Activated T-helper 1 cell treated with Interleukin-2 at 50 U/mL for 16 hours (primary cell): ENCODE measurements around the gene MCCC1.
"Not testable (repeated sequence)": the region's sequence is repeated elsewhere in the genome, so short reads cannot be mapped to it uniquely, and the experiment has no call there.

ENCODE experiments used
- DNase-seq: peaks from one replicate; pipeline ENCODE4 v3.0.0-alpha.2; 2020; ENCODE audit warnings: low read depth

MCCC1 gene

DNA sequence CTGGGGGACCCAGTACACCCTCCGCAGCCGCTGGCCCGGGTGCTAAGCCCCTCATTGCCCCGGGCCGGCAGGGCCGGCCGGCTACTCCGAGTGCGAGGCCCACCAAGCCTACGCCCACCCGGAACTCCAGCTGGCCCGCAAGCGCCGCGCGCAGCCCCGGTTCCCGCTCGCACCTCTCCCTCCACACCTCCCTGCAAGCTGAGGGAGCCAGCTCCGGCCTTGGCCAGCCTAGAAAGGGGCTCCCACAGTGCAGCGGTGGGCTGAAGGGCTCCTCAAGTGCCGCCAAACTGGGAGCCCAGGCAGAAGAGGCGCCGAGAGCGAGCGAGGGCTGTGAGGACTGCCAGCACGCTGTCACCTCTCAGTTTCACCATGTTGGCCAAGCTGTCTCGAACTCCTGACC lies 4.7 kb upstream of the MCCC1 start:
- DNase-seq: not testable (repeated sequence)

DNA sequence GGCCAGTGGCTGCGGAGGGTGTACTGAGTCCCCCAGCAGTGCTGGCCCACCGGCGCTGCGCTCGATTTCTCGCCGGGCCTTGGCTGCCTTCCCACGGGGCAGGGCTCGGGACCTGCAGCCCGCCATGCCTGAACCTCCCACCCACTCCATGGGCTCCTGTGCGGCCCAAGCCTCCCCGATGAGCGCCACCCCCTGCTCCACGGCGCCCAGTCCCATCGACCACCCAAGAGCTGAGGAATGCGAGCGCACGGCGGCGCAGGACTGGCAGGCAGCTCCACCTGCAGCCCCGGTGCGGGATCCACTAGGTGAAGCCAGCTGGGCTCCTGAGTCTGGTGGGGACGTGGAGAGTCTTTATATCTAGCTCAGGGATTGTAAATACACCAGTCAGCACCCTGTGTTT lies 1.7 kb upstream of the MCCC1 start:
- DNase-seq: not testable (repeated sequence)

DNA sequence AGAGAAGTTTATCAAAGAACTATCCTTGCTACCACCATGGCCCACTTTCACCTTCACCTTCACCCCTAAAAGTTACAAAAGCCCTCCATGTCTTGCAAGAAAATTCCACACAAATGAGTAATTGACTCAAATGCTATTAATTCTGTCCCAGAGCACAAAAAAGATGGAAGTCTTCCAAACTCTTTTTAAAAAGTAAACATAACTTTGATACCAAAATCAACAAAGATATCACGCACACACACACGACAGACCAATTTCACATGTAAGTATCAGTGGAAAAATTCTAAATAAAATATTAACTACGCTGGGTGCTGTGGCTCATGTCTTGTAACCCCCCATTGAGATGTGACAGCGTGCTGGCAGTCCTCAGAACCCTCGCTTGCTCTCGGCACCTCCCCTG lies 1.1 kb upstream of the MCCC1 start:
- no peak for DNase-seq

DNA sequence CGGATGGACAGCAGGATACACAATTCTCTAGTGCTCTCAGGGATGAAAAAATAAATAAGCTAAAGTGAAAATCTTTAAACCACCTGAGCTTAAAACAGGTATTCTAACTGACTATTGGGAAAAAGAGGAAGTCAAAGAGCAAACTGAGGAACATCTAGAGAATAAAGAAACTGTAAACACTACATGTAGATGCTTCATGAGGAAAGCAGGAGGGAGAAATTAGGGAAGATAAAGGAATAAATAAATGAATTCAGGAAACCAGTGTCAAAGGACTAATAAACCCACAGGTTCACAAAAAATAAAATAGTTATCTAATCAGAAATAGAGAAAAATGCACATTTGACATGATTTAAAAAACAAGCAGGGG lies 525 bp upstream of the MCCC1 start:
- DNase-seq: no peak

DNA sequence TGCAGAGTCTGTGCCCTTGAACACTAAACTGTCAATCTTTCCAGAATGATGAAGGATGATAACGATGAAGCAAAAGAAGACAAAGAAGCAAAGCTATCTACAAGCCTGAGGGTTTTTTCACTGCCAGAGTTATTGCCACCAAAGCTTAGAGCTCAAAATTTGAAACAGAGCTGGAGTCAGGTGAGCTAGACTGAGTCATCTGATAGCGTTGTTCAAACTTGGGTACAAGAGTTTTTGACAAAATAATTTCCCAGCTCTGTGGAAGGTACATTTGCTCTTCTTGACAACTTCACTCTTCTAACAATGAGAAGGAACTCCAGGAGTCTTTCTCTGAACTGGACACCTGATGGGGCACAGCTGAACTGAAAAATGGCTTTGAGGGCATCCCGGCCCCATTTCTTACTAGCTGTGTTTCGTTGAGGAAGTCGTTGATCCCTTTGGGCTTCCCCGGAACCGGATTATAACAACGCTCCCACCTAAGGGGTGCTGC lies 715 bp downstream of the MCCC1 start:
- no peak for DNase-seq

DNA sequence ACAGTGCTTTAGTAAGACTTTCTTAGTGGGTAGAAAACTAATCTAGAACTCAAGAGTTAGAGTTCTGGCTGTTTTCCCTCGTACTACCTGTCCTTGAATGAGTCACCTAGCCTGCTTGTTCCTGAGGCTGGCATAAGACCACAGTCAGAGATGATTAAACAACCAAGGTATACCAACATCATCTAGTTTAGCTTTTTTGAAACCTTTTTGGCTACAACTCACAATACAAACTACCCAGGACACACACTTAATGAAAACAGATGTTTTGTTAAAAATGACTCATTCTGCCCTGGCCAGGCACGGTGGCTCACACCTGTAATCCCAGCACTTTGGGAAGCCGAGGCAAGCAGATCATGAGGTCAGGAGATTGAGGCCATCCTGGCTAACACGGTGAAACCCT lies 4.6 kb downstream of the MCCC1 start:
- DNase-seq: no peak

DNA sequence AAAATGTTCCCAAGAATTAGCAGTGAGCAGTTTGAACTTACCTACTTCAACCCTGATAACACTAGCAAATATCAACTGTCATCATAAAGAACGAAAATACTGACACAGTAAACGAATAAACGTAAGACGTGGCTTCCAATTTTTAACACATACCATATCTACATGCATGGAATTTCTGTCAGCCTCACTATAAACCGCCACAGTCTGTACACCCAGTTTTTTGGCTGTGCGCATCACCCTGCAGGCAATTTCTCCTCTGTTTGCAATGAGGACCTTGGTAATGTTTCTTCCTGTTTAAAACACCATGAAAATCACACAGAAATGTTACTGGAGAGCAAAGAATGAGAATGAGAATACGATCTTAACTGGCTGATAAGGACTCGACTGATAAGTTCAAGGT lies 7.0 kb downstream of the MCCC1 start:
- DNase-seq: no peak

DNA sequence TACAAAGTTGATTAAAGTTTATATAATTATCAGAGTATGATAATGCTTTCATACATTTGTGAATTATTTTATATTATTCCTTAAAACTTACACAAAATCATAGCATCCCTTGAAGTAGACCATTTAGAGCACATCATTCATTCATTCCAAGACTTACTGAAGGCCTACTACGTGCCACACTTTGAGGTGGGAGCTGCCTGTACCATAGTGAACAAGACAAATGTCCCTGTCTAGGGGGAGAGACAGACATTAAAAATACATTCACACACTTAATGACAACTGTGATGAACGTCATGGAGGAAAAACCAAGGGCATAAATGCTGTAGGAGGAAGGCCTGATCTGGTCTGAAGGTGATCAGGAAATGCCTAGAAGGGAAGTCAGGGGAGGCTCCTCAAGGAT lies 12.1 kb downstream of the MCCC1 start:
- DNase-seq: no peak

DNA sequence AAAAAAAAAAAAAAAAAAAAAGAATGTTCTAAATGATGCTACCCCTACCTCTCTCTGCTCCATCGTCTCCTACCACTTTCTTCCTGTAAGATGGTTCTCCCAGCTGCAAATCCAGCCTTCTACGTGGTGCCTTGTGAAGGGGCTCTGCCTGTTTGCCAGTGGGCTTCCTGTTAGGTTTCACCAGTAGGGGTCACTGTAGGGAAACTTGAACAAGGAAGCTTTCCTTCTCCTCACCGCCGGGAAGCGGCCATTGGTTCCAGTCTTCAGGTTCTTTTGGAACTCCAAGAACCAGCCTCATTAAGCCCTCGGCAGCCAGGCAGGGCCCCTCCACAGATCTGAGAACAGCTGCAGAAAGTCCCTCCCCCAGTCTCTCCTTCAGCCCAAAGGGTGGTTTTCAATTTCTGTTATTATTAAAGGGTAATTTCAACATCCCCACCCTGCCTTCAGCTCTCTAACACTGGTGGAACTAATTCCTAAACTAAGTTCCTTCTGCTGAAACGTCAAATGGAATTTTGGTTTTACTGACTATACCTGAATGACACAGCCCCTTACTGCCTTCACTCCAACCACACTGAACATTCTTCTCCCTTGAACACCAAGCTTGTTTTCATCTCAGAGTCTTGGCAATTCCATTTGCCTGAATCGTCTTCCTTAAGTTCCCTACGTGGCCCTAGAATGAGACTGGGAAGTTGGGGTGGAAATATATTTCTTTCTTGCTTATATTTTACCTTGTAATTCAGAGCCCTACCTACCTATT lies 13.5 kb downstream of the MCCC1 start:
- no peak for DNase-seq

DNA sequence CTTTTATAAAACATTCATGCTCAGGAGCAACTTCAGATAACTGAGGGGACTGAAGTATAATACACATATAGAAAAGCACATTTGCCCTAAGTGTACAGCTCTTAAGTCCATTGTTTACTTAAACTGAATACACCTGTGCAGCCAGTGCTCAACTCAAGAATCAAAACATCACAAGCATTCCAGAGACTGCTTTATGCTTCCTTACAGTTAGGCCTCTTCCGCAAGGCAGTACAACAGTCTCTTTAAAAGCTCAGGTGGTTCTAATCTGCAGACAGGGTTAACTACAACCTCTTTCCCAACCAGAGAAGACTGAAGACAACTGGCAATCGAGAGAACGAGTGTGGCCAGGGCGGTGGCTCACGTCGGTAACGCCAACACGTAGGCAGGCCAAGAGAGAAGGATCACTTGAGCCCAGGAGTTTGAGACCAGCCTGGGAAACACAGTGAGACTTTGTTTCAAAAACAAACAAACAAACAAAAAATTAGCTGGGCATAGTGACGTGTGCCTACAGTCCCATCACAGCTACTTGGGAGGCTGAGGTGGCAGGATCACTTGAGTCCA lies 16.9 kb downstream of the MCCC1 start:
- DNase-seq: no peak

DNA sequence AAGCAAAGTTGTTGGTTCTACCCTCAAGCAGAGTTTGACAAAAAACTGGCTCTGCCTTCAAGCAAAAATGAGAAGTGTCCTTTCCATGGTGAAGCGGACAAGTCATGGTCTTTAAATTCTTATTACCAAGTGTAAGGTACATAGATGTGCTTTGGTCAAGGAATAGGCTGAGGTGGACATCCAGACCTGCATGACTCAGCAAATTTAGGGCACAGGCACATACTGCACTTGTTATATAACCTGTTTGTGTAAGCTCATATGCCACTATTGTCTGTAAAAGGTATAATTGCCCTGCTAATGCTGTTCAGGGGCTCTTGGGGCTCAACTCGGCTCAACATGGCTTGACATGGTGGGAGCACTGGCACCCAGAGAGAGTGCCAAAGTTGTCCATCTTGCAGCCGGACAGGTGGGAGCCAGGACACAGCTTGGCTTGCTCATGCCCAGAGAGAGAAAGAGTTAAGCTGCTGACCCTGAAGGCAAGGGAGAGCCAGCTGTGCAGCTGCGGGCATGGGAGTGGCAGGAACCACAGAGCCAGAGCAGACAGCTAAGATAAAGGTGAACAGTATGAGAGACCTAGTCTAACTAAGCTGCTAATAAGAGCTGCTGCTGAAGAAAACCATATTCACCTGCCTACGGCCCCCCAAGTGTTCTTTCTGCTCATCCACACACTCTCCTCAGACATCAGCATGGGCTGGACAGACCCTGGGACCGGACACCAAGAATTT lies 17.7 kb downstream of the MCCC1 start:
- no peak for DNase-seq

DNA sequence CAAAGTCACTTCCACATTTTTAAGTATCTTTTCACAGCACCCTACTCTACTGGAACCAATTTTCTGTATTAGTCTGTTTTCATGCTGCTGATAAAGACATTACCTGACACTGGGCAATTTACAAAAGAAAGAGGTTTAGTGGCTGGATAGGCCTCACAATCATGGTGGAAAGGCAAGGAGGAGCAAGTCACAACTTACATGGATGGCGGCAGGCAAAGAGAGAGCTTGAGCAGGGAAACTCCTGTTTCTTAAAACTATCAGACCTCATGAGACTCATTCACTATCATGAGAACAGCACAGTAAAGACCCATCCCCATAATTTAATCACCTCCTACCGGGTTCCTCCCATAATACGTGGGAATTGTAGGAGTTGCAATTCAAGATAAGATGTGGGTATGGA lies 18.7 kb downstream of the MCCC1 start:
- no peak for DNase-seq

DNA sequence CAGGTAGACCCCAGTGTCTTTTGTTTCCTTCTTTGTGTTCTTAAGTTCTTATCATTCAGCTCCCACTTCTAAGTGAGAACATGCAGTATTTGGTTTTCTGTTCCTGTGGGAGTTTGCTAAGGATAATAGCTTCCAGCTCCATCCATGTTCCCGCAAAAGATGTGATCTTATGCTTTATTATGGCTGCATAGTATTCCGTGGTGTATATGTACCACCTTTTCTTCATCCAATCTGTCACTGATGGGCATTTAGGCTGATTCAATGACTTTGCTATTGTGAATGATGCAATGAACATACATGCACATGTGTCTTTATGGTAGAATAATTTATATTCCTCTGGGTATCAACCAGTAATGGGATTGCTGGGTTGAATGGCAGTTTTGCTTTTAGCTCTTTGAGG lies 24.4 kb downstream of the MCCC1 start:
- DNase-seq: no peak

DNA sequence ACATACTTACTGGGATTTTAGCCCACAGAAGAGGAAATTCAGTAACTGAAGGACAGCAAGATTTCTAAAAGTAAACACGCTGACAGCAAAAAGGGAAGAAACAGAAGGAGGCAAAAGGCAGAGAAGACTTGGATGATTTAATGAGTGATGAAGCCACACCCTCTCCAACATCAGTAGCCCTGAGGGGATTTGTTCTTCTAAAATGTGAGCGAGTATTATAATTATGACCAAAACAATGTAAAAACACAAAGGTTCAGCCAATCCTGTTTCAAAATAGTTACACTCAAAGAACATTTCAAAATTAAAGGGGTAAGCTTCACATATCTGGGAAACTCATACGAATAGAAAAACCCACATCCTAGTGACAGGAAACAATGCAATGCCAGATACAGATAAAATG lies 25.0 kb downstream of the MCCC1 start:
- no peak for DNase-seq

DNA sequence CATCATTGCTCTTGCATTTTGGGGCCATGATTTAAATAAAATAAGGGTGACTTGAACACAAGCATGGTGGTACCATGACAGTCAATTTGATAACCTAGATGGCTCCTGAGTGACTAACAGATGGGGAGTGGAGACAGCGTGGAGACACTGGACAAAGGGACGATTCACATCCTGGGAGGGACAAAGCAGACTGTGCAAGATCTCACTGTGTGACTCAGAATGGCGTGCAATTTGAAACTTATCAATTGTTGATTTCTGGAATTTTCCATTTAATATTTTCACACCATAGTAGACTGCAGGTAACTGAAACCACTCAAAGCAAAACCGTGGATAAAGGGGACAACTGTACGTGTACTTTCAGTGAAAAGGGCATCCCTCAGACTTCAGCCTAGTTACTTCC lies 25.5 kb downstream of the MCCC1 start:
- DNase-seq: no peak

DNA sequence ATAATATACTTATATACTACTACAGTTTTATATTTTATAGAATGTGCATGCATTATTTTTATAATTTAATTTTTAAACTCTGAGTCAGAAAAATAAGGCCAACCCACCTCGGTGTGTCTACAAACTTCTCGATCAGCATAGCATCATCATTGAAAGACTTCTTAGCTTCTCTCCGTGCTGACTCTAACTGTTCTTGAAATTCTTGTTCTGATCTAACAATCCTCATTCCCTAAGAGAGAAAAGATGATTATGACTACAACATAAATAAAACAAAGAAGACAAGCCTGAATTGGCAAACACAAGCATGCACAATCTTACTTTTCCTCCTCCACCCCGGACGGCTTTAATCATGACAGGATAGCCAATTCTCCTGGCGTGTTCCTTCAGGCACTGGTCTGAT lies 28.4 kb downstream of the MCCC1 start:
- no peak for DNase-seq

DNA sequence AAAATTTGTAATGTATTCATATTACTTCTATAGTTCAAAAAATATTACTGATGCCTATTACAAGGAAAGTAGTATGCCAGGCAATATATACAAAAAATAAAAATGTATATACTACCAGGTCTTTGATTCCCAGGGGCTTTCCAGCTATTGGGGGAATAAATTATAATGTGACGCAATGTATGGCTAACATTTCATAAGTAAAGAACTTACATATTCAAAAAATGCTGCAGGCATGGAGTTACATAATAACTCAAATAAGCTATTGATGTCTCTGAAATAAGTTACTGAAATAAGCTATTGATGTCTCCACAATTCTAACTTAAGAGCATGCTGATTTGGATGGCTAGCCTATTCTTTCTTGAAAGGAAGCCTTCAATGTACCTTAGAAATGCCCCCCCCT lies 30.2 kb downstream of the MCCC1 start:
- no peak for DNase-seq

DNA sequence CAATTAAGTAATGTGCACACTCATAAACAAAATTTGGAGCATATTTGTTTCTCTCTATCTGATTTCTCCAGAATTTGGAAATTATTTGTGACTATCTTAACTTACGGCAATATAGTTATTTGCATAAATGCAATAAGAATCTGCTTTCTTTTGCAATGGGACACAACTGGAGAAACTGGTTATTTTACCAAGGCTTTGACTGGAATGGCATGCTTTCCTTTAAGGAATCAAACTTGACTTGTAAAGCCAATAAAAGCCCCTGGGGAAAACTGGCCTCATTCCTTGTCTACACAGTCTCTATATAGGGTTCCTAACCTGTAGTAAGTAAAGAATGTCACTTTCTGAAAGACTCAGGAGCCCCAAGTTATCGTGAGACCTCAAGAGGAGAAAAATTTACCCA lies 32.4 kb downstream of the MCCC1 start:
- not testable (repeated sequence) for DNase-seq

DNA sequence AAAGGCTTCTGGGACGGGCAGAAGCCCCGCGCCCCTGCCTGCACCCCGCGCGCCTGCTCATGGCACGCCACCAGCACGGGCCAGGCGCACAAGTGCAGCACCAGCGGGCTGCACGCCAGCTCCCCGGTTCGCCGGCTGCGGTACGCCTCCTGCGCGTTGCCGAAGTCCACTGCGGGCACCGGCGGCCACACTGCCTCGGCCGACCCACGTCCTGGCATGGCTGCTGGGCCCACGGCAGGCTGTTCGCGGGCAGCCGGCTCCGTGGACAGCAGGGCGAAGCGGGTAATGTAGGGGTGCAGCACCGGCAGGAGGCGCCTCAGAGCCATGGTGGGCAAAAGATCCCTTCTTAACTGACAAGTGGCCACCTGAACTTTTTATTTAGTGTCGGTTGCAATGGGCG lies 34.8 kb downstream of the MCCC1 start:
- no peak for DNase-seq

DNA sequence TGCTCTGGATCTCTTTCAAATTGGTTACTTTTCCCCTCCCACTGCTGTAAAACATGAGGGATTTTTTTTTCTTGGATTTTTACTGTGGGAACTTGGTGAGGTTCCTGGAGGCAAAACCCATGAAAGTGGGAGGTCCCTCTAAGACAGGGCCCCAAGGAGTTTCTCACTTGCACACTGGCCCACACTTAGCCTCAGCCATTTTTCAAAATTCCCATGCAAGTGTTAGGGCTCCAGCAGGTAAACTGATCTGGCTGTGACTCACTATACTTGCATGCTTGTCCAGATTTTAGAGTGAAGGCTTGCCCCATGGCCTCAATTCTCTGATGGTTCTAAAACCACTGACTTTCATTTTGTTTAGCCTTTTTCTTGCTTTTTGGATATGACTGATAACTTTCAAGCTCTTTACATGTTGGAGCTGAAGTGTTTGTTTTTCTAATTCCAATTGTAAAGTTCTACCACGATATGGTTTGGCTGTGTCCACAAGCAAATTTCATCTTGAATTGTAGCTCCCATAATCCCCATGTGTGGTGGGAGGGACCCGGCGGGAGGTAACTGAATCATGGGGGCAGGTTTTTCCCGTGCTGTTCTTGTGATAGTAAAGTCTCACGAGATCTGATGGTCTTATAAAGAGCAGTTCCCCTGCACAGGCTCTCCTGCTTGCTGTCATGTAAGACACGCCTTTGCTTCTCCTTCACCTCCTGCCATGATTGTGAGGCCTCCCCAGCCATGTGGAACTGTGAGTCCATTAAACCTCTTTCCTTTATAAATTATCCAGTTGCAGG lies 37.7 kb downstream of the MCCC1 start:
- DNase-seq: no peak

DNA sequence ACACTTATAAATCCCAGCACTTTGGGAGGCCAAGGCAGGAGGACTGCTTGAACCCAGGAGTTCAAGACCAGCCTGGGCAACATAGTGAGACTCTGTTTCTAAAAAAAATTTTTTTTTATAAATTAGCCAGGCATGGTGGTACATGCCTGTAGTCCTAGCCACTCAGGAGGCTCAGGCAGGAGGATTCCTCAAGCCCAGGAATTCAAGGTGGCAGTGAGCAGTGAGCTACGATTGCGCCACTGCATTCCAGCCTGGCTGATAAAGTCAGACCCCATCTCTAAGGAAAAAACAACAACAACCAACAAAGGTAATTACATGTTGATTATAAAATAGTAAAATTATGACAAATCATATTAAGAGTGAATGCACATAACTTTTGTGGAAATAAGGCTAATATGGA lies 40.9 kb downstream of the MCCC1 start:
- DNase-seq: no peak

DNA sequence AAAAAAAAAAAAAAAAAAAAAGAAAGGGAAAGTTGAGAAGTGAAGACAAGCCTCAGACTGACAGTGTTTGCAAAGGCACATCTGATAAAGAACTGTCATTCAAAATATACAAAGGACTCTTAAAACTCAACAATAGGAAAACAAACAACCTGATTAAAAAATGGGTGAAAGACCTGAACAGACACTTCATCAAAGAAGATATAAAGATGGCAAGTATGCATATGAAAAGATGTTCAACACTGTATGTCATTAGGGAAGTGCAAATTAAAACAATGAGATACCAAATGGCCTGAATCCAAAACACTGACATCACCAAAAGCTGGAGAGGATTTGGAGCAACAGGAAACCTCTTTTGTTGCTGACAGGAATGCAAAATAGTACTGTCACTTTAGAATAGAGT lies 48.6 kb downstream of the MCCC1 start:
- no peak for DNase-seq

DNA sequence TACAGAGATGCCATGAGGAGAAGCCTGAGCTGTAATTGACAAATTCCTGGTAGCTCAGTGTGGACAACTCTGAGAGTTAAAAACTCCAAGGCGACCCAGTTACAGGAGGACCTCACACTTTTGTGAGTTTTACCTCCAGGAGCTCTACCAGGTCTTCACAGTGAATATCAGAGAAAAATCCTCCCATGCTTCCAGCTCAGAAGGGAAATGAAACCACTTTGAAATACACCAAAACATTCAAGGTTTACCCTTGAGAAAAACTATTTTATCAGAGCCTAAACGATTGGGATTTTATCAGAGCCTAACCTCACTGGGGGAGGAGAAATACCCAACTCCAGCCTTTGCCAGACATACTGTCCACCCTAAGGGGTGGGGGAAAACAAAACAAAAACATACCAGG lies 52.4 kb downstream of the MCCC1 start:
- DNase-seq: no peak
